HG02943 (cell line): Measurements from ENCODE around the gene GLIS1.

Experiments
- ATAC-seq: cut with Tn5 transposase; IDR thresholded peaks from one replicate; pipeline ENCODE4 v1.9.1; 2021; ENCODE audit warnings: mild to moderate bottlenecking, low read depth, moderate library complexity; ENCODE audit not compliant: unreplicated experiment

GLIS1 gene

DNA sequence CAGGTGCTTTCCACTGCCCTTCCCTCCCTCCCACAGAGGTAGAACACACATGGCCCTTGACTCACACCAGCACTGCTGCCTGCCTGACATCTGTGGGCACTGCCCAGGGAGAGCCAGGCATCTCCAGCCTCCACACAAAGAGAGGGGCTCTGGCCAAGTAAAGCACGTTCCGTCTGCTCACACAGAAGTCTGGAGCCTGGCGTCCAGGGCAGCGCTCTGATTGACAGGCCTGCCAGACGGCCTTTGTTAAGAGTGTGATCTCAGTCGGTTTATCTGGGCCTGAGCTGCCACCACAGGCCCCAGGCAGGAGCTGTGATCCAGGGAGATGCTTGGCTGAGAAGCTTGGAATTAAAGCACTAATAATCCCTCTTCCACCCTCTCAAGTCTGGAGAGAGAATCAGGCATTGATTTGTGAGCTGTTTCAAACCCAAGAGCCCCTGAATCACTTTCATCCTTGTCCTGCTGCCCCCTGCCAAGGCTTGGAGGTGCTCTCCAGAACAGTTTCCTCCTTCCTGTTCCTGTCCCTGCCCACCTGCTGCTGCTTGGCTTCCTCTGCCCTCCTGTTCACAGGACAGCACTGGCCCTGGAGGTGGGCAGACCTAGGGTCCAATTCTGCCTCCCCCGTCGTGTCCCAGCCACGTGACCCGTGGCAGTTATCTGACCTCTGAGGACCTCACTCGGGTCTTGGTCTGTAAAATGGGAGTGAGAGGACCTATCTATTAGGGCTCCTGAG lies 276.0 kb downstream of the GLIS1 start:
- no peak for ATAC-seq

DNA sequence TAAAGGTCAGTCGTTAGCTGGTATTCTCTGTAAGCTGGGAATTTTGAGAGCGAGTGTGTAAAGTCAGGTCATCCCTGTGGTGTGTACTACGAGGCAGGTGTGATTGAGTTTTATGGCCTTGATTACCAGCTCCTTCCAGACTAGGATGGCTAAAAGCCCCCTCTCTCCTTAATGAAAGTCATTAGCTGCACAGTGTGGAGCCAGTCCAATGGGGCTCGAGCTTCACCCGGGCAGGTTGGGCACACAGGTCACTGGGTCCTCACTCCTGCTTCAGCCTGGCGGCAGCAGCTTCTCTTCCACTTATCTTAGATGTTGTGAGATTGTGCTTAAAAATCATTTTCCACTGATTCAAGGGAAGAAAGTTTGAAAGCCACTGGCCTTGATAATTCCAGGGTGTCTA lies 276.8 kb downstream of the GLIS1 start:
- no peak for ATAC-seq

DNA sequence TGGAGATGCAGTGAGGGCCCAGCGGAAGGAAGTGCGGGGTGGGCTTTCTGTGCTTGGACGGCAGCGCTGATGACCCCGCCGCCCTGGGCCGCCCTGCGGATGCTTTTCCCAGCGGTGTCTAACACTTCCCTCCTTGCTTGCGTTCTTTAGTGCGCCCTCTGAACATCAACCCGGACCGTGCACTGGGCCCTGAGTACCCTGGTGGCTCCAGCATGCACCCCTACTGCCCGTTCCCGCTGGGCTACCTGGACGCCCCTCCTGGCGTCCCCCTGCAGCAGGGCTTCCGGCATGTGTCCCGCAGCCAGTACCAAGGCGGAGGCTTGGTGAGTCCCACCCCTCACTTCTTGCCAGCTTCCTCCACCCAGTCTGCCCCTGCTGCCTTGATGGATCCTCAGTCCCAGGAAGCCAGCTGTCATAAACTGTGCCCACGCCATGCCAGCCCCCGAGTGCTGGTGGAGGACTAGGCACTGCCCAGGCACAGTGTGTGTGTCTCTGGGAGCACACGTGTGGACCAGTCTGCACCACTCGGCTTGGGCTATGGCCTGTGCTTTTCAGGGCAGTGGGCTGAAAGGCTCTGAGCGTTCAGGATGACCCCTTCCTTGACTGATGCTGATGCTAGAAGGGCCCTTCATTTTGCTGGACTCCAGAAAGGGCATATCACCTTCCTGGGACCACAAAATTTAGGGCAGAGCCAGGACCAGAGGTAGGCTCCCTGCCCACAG lies 277.5 kb downstream of the GLIS1 start:
- ATAC-seq, result no peak

DNA sequence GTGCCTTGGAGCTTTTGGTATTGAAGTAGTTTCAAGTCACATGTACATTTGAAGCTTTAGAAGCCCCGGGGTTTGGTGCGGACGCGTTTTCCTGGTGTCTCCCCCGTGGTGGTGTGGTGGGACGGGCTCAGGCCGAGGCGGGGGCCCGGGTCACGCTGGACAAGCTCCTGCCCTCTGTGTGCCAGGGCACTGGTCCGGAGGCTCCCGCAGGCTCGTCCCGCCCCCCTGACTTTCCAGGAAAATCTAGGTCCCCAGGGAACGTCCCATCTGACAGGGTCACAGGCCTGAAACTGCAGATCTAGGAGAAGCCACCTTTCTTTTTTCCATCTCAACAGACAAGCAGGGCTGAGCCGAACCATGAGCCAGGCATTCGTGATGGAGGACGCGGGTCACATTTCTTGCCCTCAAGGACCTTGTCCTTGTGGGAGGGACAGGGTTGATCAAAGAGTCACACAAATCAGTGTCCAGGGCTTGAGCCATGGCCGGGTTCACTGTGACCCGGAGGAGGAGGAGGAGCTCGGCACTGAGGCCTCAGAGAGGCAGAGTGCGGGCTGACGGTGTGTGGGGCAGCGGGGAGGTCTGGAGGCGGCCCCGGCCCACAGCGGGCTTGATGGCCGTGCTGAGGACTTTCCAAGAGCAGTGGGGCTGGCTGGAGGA lies 278.2 kb downstream of the GLIS1 start:
- ATAC-seq, result no peak

DNA sequence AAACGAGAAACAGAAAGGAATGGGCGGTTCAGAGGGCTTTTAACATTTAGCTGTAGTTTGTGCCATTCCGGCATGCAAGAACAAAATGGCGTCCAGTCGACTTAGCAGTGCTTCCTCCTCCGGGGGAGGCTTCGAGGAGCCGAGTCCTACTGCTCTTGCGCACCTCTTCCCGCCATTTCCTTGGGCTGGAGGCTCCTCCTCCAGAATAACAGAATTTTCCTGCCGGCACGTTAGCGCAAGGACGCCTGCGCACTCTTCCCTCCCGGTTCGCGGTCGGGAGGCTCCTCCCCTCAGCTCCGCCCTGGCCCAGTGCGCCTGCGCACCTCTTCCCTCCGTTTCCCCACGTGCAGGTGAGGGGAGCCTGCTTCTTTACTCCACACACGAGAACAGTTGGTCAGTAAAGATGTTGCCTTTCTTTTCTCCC lies 278.7 kb downstream of the GLIS1 start:
- no peak for ATAC-seq

DNA sequence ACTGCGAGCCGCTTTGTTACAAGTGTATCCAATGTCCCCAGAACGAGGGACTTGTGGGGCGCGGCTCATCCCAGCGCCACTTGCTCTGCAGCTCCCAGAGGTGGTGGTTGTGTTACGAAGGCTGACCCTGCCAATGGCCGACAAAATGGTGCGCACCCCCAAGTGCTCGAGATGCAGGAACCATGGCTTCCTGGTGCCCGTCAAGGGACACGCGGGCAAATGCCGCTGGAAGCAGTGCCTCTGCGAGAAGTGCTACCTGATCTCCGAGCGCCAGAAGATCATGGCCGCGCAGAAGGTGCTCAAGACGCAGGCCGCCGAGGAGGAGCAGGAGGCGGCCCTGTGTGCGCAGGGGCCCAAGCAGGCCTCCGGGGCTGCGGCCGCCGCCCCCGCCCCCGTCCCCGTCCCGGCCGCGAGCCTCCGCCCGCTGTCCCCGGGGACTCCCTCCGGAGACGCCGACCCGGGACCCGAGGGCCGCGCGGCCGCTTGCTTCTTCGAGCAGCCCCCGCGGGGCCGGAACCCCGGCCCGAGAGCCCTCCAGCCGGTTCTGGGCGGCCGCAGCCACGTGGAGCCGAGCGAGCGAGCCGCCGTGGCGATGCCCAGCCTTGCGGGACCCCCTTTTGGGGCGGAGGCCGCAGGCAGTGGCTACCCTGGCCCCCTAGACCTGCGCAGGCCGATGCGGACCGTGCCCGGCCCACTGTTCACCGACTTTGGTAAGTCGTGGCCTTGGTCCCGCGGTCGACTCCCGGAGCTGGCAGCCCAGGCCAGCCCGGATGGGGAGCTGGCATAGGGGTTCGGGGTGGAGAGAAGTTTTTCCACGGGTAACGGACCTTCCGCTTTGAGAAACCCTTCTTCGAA lies 279.4 kb downstream of the GLIS1 start, which contains the start of gene DMRTB1:
Gene DMRTB1 (plus strand): TSS at position 79 of the 855 bp plus-strand sequence. CDS start 55 bp downstream, at position 134.
- no peak for ATAC-seq

DNA sequence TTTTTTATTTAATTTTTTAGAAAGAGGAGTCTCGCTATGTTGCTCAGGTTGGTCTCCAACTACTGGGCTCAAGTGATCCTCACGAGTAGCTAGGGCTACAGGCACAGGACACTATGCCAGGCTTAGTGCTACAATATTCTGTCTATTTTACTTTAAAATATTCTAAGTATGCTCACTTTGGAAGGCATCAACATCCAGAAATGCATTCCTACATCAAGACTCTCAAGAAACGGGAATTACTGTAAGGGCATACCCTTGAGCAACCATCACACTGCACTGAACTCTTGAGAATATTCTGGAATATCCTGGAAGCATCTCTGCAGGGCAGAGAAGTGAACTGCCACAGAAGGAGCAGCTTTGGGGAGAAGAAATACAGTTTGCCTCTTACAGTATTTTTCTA lies 280.3 kb downstream of the GLIS1 start:
- ATAC-seq, result no peak
